ENCODE measurements around the gene AKR1C3. TPM values are rescaled to one million over a fixed set of nuclear protein-coding genes. Genes with fewer than 3 reads are reported as not detected.

The AKR1C3 gene
- total RNA-seq, 2 experiments from 2014 or later, result 6.0 to 7.6 TPM

DNA sequence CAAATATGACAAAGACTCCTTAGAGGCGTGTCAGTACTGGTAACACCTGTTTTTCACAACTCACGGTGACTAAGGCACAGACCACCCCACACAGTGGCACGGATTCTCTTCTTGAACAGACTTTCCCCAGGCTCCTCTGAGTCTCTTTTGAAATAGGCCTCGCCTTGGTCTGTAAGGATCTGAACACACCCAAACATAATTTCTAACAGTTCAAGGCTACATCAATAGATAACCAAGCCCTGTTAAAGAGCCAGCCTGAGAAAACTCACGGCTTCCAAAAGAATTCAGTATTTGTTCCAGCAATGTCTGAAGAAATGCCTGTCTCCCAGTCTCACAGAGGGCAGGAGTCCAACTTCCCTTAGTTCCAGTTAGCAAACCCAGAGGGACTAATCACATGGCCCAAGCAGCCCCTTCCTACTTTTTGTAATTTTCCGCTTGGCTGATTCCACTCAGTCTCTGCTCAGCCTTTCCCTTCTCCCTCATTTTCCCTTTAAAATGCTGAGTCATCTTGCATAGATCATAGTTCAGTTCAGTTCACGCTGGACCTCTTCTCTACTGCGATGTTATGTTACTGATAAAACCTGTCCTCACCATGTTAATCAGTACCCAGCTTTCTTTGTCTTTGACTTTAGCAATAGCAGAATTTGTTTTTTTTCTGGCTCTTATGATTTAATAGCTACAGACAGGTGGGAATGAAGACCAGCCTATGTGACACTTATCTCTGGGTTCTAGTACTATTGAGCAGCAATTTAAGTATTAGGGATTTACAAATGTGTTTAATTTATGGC is 22.6 kb upstream of the AKR1C3 start:
- Mint-ChIP-seq H3K4me1 (no peaks in the 10 kb centered on the region), H3K36me3 (ENCODE audit: low read depth) (no peaks in the 10 kb centered on the region), H3K9me3 (peaks cover 4% of the 10 kb centered on the region), H3K4me3 (no peak overlapping the region), H3K27ac (no peak overlapping the region), H3K27me3 (peaks cover 2% of the 10 kb centered on the region)
- ChIA-PET CTCF (no interaction called here), POLR2A (no interaction called here)
- no peak for DNase-seq

DNA sequence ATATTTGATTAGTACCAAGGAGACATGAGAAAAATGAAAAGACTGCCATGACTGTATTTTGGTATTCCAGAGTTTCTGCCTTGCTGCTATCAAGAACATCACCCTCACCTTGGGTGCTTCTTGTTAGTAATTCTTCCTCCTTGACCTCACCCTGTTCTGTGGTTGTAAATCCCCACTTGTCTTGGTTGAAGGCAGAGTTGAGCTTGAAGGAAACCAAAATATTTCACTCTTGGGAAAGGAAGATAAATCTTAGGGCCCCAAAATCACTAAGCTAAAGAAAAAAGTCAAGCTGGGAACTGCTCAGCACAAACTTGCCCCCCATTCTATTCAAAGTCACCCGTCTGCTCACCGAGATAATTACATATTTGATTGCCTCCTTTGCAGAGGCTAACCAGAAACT is 20.6 kb upstream of the AKR1C3 start:
- no peak overlapping the region for H3K27ac Mint-ChIP-seq
- no peak overlapping the region for H3K4me3 Mint-ChIP-seq
- no peaks in the 10 kb centered on the region for H3K4me1 Mint-ChIP-seq
- DNase-seq, result no peak
- H3K9me3 Mint-ChIP-seq, result peaks cover 2% of the 10 kb centered on the region
- POLR2A ChIA-PET, result no interaction called here
- CTCF ChIA-PET, result no interaction called here
- H3K36me3 Mint-ChIP-seq (ENCODE audit: low read depth), result no peaks in the 10 kb centered on the region
- H3K27me3 Mint-ChIP-seq, result peaks cover 2% of the 10 kb centered on the region

DNA sequence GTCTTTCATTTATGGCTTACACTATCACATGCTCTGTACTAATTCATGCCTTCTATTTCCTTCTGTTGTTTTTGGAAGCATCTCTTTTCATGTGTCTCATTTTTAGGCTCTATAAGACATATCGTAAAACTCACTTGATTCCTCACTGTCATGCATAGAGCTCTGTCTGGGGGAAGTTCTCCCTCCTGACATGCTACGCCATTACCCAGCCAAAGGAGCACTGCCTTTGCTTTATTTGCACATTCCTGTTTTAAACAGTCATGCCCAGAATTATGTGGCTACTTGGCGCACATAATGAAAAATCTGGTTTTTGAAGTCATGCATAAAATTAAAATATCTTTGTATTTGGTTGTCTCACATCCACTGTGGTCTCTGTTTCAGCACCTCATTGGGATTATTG is 17.6 kb upstream of the AKR1C3 start:
- CTCF ChIA-PET, result no interaction called here
- POLR2A ChIA-PET, result no interaction called here
- no peaks in the 10 kb centered on the region for H3K36me3 Mint-ChIP-seq (ENCODE audit: low read depth)
- DNase-seq, result no peak
- no peak overlapping the region for H3K4me3 Mint-ChIP-seq
- no peaks in the 10 kb centered on the region for H3K9me3 Mint-ChIP-seq
- no peaks in the 10 kb centered on the region for H3K4me1 Mint-ChIP-seq
- no peak overlapping the region for H3K27ac Mint-ChIP-seq
- H3K27me3 Mint-ChIP-seq, result peaks cover 2% of the 10 kb centered on the region

GRCh38 chr10:5078547-5079180 is 15.6 kb upstream of the AKR1C3 start:
- no peak overlapping the region for H3K27ac Mint-ChIP-seq
- no peak for DNase-seq
- H3K4me1 Mint-ChIP-seq, result no peaks in the 10 kb centered on the region
- no peaks in the 10 kb centered on the region for H3K9me3 Mint-ChIP-seq
- H3K36me3 Mint-ChIP-seq (ENCODE audit: low read depth), result no peaks in the 10 kb centered on the region
- H3K4me3 Mint-ChIP-seq, result no peak overlapping the region
- CTCF ChIA-PET, result interaction anchor here (0.6 kb wide), 1 partner anchor 14 kb away, joined by 3 read pairs; no protein-coding TSS in a partner anchor
- H3K27me3 Mint-ChIP-seq, result peaks cover 2% of the 10 kb centered on the region
- POLR2A ChIA-PET, result no interaction called here

- H3K27ac Mint-ChIP-seq, result no peak overlapping the region
- H3K9me3 Mint-ChIP-seq, result no peaks in the 10 kb centered on the region
- ChIA-PET CTCF (interaction anchor here (0.6 kb wide), 1 partner anchor 13 kb away, joined by 3 read pairs; no protein-coding TSS in a partner anchor), POLR2A (no interaction called here)
- H3K36me3 Mint-ChIP-seq (ENCODE audit: low read depth), result no peaks in the 10 kb centered on the region
- no peaks in the 10 kb centered on the region for H3K4me1 Mint-ChIP-seq
- no peak overlapping the region for H3K4me3 Mint-ChIP-seq
- no peak for DNase-seq
- H3K27me3 Mint-ChIP-seq, result peaks cover 2% of the 10 kb centered on the region
Observed at GRCh38 chr10:5079306-5079830, 14.8 kb upstream of the AKR1C3 start.

GRCh38 chr10:5079836-5080235 is 14.4 kb upstream of the AKR1C3 start:
- ChIA-PET POLR2A (no interaction called here), CTCF (no interaction called here)
- H3K27me3 Mint-ChIP-seq, result peaks cover 2% of the 10 kb centered on the region
- no peak for DNase-seq
- H3K9me3 Mint-ChIP-seq, result no peaks in the 10 kb centered on the region
- H3K4me1 Mint-ChIP-seq, result no peaks in the 10 kb centered on the region
- H3K27ac Mint-ChIP-seq, result no peak overlapping the region
- H3K36me3 Mint-ChIP-seq (ENCODE audit: low read depth), result no peaks in the 10 kb centered on the region
- no peak overlapping the region for H3K4me3 Mint-ChIP-seq

GRCh38 chr10:5081091-5081490 is 13.1 kb upstream of the AKR1C3 start:
- CTCF ChIA-PET, result no interaction called here
- no peak overlapping the region for H3K4me3 Mint-ChIP-seq
- H3K27ac Mint-ChIP-seq, result no peak overlapping the region
- H3K4me1 Mint-ChIP-seq, result no peaks in the 10 kb centered on the region
- H3K36me3 Mint-ChIP-seq (ENCODE audit: low read depth), result no peaks in the 10 kb centered on the region
- peaks cover 7% of the 10 kb centered on the region for H3K27me3 Mint-ChIP-seq
- H3K9me3 Mint-ChIP-seq, result no peaks in the 10 kb centered on the region
- POLR2A ChIA-PET, result no interaction called here
- DNase-seq, result no peak

DNA sequence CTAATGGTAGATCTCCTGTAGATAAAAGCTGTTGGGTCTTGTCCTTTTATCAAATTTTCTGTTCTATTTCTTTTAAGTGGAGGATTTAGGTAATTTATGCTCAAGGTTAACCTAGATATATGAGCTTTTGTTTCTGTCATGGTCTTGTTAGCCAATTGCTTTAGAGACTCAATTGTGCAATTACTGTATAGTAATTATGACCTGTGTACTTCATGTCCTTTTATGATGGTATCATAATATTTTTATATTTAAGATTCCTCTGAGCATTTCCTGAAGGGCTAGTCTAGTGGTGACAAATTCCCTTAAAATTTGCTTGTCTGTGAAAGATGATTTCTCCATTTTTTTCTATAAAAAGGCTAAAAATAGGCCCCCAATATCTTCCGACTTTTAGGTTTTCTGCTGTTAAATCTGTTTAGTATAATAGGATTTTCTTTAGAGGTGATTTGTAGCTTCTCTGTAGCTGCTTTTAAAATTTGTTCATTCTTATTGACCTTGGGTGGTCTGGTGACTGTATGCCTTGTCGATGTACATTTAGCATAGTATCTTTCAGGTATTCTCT is 5.4 kb upstream of the AKR1C3 start:
- Mint-ChIP-seq H3K4me1 (peaks cover 1% of the 10 kb centered on the region), H3K27ac (no peak overlapping the region), H3K9me3 (no peaks in the 10 kb centered on the region), H3K27me3 (peaks cover 27% of the 10 kb centered on the region), H3K4me3 (no peak overlapping the region), H3K36me3 (ENCODE audit: low read depth) (no peaks in the 10 kb centered on the region)
- ChIA-PET POLR2A (no interaction called here), CTCF (interaction anchor here (0.6 to 1.5 kb wide), 2 partner anchors 194 to 1706 kb away, joined by 4 to 6 read pairs; no protein-coding TSS in a partner anchor)
- DNase-seq, result no peak

GRCh38 chr10:5089865-5090264 is 4.3 kb upstream of the AKR1C3 start:
- Mint-ChIP-seq H3K27ac (no peak overlapping the region), H3K36me3 (ENCODE audit: low read depth) (no peaks in the 10 kb centered on the region), H3K9me3 (no peaks in the 10 kb centered on the region), H3K4me3 (no peak overlapping the region), H3K4me1 (peaks cover 5% of the 10 kb centered on the region), H3K27me3 (peaks cover 30% of the 10 kb centered on the region)
- ChIA-PET POLR2A (no interaction called here), CTCF (interaction anchor here (1.5 to 2.0 kb wide), 4 partner anchors 10 to 294 kb away, joined by 6 to 7 read pairs (median 6); no protein-coding TSS in a partner anchor)
- DNase-seq, result no peak

DNA sequence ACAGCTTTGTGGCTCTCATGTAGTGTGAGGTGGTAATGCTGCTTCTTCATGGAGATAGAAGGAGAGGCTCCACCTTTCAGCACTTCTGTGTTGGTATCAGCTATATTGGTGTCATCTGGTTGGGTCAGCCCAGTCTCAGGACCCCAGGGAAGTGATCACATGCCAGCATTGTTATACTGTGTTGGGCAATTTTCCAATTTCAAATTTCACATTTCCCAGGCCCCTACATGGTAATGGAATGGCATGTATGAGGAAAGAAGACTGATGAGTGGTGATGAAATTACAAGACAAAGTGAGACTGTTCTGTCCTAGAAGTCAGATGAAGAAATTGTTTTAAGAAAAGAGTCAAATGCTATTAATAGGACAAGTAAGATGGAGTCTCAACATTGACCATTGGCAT is 3.7 kb upstream of the AKR1C3 start:
- no peaks in the 10 kb centered on the region for H3K9me3 Mint-ChIP-seq
- no peak for DNase-seq
- H3K27ac Mint-ChIP-seq, result no peak overlapping the region
- POLR2A ChIA-PET, result no interaction called here
- CTCF ChIA-PET, result interaction anchor here (1.5 to 2.0 kb wide), 4 partner anchors 9 to 294 kb away, joined by 6 to 7 read pairs (median 6); no protein-coding TSS in a partner anchor
- peaks cover 30% of the 10 kb centered on the region for H3K27me3 Mint-ChIP-seq
- H3K36me3 Mint-ChIP-seq (ENCODE audit: low read depth), result no peaks in the 10 kb centered on the region
- H3K4me1 Mint-ChIP-seq, result peaks cover 6% of the 10 kb centered on the region
- H3K4me3 Mint-ChIP-seq, result no peak overlapping the region

DNA sequence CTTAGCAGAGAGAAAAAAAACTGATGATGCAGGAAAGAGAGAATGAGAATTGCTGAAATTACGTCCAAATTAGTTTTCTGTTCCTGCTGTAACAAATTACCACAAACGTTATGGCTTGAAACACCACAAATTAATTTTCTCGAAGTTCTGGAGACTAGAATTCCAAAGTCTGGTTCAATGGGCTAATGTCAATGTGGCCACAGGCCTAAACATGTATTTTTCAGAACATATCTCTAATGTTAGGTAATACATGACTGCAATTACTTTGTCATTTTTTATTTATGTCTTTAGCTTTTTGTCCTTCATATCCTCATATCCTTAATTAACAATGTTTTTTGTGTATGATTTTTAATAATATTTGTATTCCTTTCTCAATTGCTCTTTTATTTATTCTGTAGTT is 3.0 kb upstream of the AKR1C3 start:
- Mint-ChIP-seq H3K27me3 (peaks cover 24% of the 10 kb centered on the region), H3K4me3 (no peak overlapping the region), H3K27ac (no peak overlapping the region), H3K9me3 (no peaks in the 10 kb centered on the region), H3K36me3 (ENCODE audit: low read depth) (no peaks in the 10 kb centered on the region), H3K4me1 (peaks cover 6% of the 10 kb centered on the region)
- POLR2A ChIA-PET, result no interaction called here
- CTCF ChIA-PET, result interaction anchor here (1.0 to 2.0 kb wide), 3 partner anchors 9 to 293 kb away, joined by 3 to 7 read pairs (median 7); no protein-coding TSS in a partner anchor
- DNase-seq, result no peak

DNA sequence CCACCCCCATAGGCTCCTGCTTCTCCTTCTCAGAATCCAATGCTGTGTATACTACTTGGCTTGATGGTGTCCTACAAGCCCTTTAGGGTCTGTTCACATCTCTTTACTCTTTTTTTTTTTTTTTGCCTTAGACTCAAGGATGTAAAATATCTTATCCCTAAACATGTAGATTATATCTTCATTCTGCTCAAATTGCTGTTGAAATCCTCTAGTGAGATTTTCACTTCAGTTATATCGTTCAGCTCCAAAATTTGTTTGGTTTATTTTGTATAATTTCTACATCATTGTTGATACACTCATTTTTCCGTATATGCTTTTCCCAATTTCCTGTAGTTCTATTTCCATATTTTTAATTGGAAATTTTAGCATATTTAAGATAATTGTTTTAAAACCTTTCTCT is 1.8 kb upstream of the AKR1C3 start:
- ChIA-PET CTCF (interaction anchor here (0.7 to 1.0 kb wide), 2 partner anchors 13 to 242 kb away, joined by 3 read pairs; no protein-coding TSS in a partner anchor), POLR2A (no interaction called here)
- Mint-ChIP-seq H3K27ac (no peak overlapping the region), H3K9me3 (no peaks in the 10 kb centered on the region), H3K4me1 (peaks cover 6% of the 10 kb centered on the region), H3K27me3 (peaks cover 25% of the 10 kb centered on the region), H3K4me3 (no peak overlapping the region), H3K36me3 (ENCODE audit: low read depth) (no peaks in the 10 kb centered on the region)
- DNase-seq, result no peak

Data from activated CD4-positive, alpha-beta memory T cell treated with anti-CD3 and anti-CD28 coated beads, Interleukin-2, amount 10 ng/mL, durations not matched to agents 7 days and 5 days (primary cell).